GM12801 (cell line): ENCODE data around the gene ZFHX3.

Experiments
- TF ChIP-seq, protein P1 (sequence below): IDR thresholded peaks from one replicate; pipeline ENCODE4 v1.5.1; 2011; ENCODE audit warnings: control low read depth; ENCODE audit not compliant: insufficient read length; ENCODE audit errors: extremely low read depth

Gene ZFHX3

DNA sequence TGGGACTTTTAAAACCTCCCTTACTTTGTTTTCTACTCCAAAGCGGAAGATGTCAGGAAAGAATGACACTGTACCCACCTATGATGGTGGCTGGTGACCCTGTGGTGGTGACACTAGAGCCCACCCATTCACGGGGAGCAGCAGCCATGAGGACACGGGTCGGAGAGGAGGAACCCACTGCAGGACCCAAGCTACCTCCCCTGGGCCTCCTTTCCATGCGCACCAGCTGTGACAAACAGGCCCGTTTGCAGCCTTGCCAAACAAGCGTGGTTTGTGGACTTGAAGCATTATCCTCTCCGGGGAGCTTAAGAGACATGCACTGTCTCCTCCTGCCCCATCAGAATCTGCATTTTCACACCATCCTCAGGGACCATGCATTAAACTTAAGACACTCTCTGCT, 85.6 kb downstream of the ZFHX3 start:
- TF ChIP-seq, protein P1, sequence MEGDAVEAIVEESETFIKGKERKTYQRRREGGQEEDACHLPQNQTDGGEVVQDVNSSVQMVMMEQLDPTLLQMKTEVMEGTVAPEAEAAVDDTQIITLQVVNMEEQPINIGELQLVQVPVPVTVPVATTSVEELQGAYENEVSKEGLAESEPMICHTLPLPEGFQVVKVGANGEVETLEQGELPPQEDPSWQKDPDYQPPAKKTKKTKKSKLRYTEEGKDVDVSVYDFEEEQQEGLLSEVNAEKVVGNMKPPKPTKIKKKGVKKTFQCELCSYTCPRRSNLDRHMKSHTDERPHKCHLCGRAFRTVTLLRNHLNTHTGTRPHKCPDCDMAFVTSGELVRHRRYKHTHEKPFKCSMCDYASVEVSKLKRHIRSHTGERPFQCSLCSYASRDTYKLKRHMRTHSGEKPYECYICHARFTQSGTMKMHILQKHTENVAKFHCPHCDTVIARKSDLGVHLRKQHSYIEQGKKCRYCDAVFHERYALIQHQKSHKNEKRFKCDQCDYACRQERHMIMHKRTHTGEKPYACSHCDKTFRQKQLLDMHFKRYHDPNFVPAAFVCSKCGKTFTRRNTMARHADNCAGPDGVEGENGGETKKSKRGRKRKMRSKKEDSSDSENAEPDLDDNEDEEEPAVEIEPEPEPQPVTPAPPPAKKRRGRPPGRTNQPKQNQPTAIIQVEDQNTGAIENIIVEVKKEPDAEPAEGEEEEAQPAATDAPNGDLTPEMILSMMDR = no peak

DNA sequence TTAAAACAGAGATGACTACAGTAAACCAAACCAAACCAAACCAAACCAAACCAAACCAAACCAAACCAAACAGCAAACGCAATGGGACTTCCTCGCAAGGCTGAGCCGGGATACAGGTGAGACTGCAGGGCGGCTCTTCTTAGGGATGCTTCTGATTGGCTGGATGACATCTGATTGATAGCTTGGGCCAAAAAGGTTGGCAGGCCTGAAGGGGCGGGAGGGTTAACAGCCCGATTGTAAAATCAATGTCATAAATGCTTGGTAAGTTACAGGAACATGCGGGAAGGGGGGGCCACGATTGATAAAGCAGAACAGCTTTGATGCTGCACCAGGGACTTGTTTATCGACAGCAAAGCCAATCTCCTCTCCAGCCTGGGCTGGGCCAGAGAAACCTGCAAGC, 86.1 kb downstream of the ZFHX3 start:
- TF ChIP-seq, protein P1 = no peak

DNA sequence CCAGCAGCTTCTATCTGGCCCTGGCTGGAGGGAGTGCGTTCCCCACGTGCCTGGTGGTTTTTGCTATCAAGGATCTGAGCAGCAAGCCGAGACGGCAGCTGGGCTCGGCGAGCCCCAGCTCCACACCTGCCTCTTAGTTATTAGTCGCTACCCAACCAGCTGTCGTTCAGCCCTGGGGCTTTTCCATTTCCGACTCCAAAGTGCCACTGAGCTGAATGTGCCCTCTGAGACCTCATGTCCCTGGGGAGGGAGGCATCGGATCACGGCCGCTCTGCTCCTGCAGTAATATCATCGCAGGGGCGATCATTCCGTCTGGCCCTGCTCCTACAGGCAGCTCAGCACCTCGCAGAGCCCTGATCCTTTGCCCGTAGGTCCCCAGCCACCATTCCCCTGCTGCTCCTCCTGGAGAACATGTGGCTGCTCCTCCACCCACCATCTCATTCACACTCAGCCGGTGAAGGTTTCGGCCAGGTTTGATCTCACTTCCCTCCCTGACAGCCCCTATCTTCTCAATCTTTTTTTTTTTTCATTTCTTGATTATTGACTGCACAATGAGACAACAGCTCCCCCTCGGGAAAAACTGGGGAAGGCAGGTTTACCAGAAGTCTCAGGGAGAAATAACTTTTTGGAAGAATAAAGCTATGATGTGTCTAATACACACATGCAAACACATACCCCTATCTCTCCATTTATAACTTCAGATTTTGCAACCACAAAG, 86.7 kb downstream of the ZFHX3 start:
- TF ChIP-seq, protein P1 = no peak

DNA sequence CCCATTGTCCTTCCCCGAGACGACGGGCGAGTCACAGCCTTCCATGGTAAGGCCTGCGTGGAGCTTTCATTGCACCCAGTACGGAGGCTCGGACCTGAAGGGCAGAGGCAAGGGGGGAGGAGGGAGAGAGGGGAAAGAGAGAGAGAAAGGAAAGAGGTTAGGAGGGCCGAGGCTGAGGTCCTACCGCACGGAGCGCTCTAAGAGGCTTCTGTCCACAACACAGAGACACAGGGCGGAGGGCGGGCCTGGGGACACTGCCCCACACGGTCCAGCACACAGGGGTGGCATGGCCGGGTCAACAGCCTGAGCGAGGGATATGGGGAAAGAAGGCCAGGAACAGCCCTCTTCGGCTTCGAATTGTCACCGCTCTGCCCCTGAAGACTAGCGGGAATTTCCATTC, 87.8 kb downstream of the ZFHX3 start:
- TF ChIP-seq, protein P1 = no peak

DNA sequence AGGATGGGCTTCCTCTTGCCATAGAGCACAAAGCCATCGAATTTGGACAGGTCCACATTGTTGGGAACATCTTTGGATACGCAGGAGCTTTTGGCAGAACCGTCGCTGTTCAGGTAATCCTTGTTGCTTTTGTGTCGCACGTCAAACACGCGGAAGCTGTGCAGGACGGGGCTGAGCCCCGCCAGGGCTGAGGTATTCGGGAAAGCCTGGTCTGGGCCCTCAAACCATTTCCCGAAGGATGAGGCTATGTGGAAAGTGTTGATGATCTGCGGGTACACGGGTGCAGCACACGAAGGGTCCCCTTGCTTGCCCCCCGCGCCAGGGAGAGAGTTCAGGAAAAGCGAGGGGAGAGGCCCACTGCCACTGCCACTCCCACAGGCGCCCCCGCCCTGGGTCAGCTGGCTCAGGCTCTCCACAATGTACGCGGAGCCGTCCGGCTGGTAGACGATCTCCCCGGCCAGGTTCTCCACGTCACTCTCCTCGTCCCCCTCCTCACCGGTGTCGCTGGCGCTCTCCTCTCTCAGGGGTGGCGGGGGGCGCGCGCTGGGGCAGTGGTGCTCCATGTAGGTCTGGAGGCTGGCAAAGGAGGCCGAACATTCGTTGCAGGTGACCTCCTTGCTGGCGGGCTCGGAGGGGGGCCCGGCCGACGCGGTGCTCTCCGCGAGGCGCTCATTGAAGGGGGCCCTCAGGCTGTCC, 88.5 kb downstream of the ZFHX3 start:
- TF ChIP-seq, protein P1 = no peak

DNA sequence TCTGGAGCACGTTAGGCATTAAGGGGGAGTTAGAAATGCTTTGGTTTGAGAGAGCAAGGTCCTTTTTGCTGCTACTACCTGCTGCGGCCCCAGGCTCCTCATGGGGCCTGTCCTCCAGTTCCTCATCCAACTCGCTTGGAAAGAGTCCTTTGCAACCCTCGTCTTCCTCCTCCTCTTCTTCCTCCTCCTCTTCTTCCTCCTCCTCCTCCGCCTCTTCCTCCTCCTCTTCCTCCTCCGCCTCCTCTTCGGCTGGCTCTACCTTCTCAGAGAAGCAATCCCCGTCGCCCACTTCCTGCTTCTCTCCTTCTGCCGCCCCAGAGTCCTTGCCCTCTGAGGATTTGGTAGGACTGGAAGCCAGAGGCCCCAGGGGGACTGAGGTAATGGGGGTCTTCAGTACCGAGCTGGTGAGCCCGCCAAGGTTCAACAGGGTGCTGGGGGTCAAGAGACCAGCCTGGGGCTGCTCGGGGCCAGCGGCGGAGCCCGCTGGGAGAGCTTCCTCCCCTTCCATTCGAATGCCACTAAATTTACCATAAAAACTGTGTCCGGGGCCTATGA, 89.3 kb downstream of the ZFHX3 start:
- TF ChIP-seq, protein P1 = no peak
